ENCODE measurements around the gene NRARP.
"Not testable (repeated sequence)": the region's sequence is repeated elsewhere in the genome, so short reads cannot be mapped to it uniquely, and the experiment has no call there.

The NRARP gene

DNA sequence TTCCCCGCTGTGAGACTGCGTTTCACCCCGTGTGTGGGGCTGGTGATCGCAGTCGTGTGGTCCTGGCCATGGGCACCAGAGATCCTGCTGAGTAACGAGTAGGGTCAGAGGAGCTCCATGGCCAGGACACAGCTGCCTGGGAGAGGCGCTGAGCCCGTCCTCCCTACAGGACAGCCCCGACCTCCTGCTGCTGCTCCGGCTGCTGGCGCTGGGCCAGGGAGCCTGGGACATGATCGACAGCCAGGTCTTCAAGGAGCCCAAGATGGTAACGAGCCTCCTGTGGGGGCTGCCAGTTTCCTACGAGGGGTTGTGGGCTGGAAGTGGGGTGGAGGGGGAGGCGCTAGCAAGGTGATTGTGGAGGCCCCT is 35.9 kb downstream of the NRARP start:
- TF ChIP-seq, protein P1, sequence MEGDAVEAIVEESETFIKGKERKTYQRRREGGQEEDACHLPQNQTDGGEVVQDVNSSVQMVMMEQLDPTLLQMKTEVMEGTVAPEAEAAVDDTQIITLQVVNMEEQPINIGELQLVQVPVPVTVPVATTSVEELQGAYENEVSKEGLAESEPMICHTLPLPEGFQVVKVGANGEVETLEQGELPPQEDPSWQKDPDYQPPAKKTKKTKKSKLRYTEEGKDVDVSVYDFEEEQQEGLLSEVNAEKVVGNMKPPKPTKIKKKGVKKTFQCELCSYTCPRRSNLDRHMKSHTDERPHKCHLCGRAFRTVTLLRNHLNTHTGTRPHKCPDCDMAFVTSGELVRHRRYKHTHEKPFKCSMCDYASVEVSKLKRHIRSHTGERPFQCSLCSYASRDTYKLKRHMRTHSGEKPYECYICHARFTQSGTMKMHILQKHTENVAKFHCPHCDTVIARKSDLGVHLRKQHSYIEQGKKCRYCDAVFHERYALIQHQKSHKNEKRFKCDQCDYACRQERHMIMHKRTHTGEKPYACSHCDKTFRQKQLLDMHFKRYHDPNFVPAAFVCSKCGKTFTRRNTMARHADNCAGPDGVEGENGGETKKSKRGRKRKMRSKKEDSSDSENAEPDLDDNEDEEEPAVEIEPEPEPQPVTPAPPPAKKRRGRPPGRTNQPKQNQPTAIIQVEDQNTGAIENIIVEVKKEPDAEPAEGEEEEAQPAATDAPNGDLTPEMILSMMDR (IDR thresholded peaks at IDR 0.05; ENCODE audit: low read depth, low read length): no peak

DNA sequence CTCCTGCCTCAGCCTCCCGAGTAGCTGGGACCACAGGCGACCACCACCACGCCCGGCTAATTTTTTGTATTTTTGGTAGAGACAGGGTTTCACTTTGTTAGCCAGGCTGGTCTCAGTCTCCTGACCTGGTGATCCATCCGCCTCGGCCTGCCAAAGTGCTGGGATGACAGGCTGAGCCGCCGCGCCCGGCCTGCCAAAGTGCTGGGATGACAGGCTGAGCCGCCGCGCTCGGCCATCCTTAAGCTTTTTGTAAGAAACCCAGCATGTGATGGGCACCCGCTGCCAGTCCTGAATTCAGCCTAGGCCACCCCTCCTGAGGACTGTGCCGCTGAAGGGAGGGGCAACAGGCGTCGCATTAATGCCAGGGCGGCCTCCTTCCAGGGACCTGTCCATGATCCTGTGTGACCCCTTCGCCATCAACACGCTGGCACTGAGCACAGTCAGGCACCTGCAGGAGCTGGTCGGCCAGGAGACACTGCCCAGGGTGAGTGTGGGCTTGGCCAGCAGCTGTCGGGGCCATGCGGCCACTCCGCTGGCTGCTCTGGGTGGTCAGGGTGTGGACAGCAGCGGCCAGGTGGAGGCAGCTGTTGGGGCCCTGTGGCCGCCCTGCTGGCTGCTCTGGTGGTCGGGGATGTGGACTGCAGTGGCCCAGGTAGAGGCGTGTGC is 36.4 kb downstream of the NRARP start:
- H3K4me3 ChIP-seq (ENCODE audit: low read depth, low read length): no peak overlapping the region
- TF ChIP-seq, protein P1 (IDR thresholded peaks at IDR 0.05; ENCODE audit: low read depth, low read length): no peak

More for the DNA sequence above, 35.9 kb downstream of the NRARP start:
- H3K4me3 ChIP-seq (ENCODE audit: low read depth, low read length): no peak overlapping the region

DNA sequence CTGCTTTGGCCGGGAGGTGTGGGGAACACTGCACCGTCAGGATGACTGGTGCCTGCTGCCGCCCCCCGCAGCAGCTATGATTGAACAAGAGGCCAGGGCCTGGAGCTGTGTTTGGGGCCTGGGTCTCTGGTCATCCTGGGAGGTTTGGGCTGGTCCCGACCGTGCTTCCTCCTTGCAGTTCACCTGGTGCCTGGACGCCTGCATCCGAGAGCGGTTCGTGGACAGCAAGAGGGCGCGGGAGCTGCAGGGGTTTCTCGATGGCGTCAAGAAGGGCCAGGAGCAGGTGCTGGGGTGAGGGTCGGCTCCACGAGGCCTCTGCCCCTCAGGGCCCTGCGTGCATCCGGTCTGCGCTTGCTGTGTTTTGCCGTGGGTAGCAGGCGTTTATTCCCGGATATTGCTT is 38.0 kb downstream of the NRARP start:
- TF ChIP-seq, protein P1 (IDR thresholded peaks at IDR 0.05; ENCODE audit: low read depth, low read length): no peak
- no peak overlapping the region for H3K4me3 ChIP-seq (ENCODE audit: low read depth, low read length)

DNA sequence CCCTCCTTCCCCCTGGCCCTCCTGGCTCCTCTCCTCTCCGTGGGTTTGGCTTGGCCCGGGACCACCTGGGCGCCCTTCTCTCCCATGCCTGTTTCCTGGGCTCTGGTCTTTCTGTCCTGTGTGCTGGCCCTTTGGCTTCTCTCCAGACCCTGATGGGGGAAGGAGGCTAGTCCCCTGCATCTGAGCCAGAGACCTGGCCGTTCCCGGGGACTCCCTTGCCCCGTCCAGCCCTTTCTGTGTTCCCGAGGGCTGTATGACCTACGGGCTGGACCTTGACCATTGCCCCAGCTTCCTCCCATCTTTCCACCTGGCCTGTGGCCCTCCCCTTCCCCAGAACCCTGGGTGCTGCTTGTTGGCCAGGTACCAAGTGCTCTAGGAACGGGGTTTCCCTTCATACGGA is 38.6 kb downstream of the NRARP start:
- TF ChIP-seq, protein P1 (IDR thresholded peaks at IDR 0.05; ENCODE audit: low read depth, low read length): no peak
- no peak overlapping the region for H3K4me3 ChIP-seq (ENCODE audit: low read depth, low read length)

DNA sequence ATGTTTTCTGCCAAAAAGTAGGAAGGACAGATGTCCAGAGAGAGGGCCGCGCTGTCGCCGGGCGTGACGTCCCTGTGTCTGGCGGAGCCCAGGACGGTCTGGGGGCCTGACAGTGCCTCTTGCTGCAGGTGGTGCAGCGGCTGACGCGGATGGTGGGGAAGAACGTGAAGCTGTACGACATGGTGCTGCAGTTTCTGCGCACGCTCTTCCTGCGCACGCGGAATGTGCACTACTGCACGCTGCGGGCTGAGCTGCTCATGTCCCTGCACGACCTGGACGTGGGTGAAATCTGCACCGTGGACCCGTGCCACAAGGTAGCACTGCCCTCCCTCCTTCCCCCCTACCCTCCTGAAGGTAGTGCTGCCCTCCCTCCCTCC is 39.2 kb downstream of the NRARP start:
- no peak overlapping the region for H3K4me3 ChIP-seq (ENCODE audit: low read depth, low read length)
- TF ChIP-seq, protein P1 (IDR thresholded peaks at IDR 0.05; ENCODE audit: low read depth, low read length): no peak; the same call in 1 of the 2 replicates

DNA sequence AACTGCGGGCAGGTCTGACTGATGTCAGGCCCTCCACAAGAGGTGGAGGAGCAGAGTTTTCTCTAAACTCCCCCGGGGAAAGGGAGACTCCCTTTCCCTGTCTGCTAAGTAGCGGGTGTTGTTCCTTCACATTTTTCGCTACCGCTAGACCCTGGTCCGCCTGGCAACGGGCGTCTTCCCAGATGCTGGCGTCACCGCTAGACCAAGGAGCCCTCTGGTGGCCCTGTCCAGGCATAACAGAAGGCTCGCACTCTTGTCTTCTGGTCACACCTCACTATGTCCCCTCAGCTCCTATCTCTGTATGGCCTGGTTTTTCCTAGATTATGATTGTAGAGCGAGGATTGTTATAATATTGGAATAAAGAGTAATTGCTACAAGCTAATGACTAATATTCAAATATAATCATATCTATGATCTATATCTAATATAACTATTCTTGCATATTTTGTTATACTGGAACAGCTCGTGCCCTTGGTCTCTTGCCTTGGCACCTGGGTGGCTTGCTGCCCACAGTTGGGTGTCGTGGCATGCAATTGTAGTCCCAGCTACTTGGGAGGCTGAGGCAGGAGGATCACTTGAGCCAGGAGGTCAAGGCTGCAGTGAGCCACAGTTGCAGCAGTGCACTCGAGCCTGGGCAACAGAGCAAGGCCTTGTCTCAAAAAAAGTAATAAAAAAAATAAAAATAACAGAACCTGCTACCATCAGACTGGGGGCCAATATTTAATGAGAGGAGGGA is 39.7 kb downstream of the NRARP start:
- TF ChIP-seq, protein P1 (IDR thresholded peaks at IDR 0.05; ENCODE audit: low read depth, low read length): peak; percentile 24; the same call in 1 of the 2 replicates
- not testable (repeated sequence) for H3K4me3 ChIP-seq (ENCODE audit: low read depth, low read length)

DNA sequence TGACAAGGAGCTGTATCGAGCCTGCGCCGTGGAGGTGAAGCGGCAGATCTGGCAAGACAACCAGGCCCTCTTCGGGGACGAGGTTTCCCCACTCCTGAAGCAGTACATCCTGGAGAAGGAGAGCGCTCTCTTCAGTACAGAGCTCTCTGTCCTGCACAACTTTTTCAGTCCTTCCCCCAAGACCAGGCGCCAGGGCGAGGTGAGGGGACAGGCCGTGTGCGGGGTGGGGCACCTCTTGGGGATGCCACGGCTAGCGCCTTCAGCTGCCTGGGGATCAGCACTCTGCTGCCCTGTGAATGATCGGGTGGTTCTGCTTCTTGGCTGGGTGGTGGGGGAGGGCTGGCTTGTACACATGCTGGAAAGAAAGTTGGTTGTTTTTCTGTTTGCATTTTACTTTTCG is 45.2 kb downstream of the NRARP start:
- H3K4me3 ChIP-seq (ENCODE audit: low read depth, low read length): peak overlapping the region; percentile 93
- TF ChIP-seq, protein P1 (IDR thresholded peaks at IDR 0.05; ENCODE audit: low read depth, low read length): no peak
